GM18909 (cell line): Measurements from ENCODE around the gene TTC34.
"Not testable (repeated sequence)": the region's sequence is repeated elsewhere in the genome, so short reads cannot be mapped to it uniquely, and the experiment has no call there.

Experiments
- ATAC-seq: cut with Tn5 transposase; IDR thresholded peaks from one replicate; pipeline ENCODE4 v1.9.1; 2021; ENCODE audit warnings: mild to moderate bottlenecking; ENCODE audit not compliant: unreplicated experiment, poor library complexity

Gene TTC34

GRCh38 chr1:2632051-2632430, 169.5 kb downstream of the TTC34 start:
- no peak for ATAC-seq

- ATAC-seq, result no peak
These were observed 170.1 kb downstream of the TTC34 start for GRCh38 chr1:2631136-2632050.

GRCh38 chr1:2630498-2631135, 170.9 kb downstream of the TTC34 start:
- ATAC-seq, result no peak

GRCh38 chr1:2629627-2630497, 171.6 kb downstream of the TTC34 start:
- ATAC-seq, result no peak

GRCh38 chr1:2628933-2629626, 172.4 kb downstream of the TTC34 start:
- ATAC-seq, result no peak

GRCh38 chr1:2628191-2628932, 173.1 kb downstream of the TTC34 start:
- no peak for ATAC-seq

- ATAC-seq, result no peak
These were observed 173.7 kb downstream of the TTC34 start for GRCh38 chr1:2627746-2628145.

- not testable (repeated sequence) for ATAC-seq
These were observed 175.7 kb downstream of the TTC34 start for GRCh38 chr1:2625748-2626147.

GRCh38 chr1:2625311-2625710, 176.2 kb downstream of the TTC34 start:
- no peak for ATAC-seq

- no peak for ATAC-seq
These were observed 176.7 kb downstream of the TTC34 start for GRCh38 chr1:2624735-2625300.

- no peak for ATAC-seq
These were observed 177.7 kb downstream of the TTC34 start for GRCh38 chr1:2623571-2624337.

- ATAC-seq, result no peak
These were observed 183.5 kb downstream of the TTC34 start for GRCh38 chr1:2617971-2618470.

- no peak for ATAC-seq
These were observed 187.3 kb downstream of the TTC34 start for GRCh38 chr1:2614145-2614544.

GRCh38 chr1:2612591-2613365, 188.7 kb downstream of the TTC34 start:
- no peak for ATAC-seq

GRCh38 chr1:2611621-2612437, 189.7 kb downstream of the TTC34 start:
- ATAC-seq, result no peak

GRCh38 chr1:2611031-2611501, 190.4 kb downstream of the TTC34 start:
- ATAC-seq, result no peak
